Stimulated activated CD8-positive, alpha-beta memory T cell treated with anti-CD3 and anti-CD28 coated beads, Interleukin-12 subunit alpha, Interleukin-12 subunit beta, amount 100 ng/mL, for 1 hour (primary cell): Measurements from ENCODE around the gene OSBP2.

Source experiments
- DNase-seq: peaks from one replicate; pipeline ENCODE4 v3.0.0-alpha.2; 2020; ENCODE audit warnings: low read depth

Gene OSBP2

DNA sequence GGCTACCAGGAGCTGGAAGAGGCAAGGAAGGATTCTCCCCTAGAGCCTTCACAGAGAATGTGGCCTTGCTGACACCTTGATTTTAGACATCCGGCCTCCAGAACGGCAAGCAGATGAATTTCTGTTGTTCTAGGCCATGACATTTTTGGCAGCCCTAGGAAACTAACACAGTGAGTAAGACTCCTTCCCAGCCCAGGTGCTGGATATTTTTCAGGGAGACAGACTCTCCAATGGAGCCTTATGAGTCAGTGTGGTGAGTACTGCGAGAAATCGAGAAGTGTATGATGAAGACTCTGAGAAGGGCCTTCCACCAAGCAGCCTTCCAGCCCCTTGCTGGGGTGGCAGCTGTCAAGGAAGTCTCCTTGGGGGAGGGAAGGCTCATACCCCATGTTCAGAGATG, 114.4 kb downstream of the OSBP2 start:
- DNase-seq, result no peak

DNA sequence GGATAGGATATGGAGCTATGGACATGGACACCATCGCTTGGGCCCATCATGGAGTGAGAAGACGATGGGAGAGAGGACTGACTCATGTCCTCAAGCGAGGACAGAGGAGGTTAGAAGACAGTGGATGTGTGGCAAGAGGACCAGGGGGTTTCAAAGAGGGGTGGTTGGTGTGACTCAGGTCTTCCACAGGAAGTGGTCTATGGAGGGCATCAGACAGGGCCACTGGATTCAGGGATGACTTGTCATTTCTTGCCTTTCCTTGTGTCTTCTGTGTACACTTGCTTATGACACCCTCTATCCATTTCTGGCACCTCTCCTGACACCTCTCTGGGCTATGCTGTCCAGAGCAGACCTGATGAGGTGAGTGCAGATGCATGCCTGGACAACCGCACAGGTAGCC, 115.4 kb downstream of the OSBP2 start:
- no peak for DNase-seq

DNA sequence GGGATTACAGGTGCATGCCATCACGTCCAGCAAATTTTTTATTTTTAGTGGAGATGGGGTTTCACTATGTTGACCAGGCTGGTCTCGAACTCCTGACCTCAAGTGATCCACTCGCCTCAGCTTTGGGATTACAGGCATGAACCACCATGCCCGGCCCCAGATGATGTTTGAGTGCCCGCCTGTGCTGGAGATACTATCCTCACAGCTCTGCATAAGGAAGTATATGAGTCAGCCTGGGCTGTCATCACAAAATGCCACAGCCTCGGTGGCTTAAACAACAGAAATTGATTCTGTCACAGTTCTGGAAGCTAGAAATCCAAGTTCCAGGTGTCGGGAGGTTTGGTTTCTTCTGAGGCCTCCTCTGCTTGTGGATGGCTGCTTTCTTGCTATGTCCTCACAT, 119.3 kb downstream of the OSBP2 start:
- no peak for DNase-seq

DNA sequence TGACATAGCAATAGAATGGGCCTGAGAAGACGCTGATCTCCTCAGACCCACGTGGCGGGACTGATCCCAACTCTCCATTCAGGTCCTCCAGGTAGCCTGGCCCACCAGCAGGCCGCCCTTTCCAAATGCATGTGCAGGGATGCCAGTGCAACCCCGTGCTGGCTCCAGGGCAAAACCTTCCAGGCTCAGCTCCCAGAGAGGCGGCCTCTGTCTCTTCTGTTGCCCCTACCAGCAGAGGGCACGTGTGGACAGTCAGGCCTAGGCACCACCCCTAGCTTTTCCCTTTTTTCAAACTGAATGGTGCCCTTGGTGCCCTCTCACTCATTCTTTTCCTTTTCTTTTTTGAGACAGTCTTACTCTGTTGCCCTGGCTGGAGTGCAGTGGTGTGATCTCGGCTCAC, 121.7 kb downstream of the OSBP2 start:
- DNase-seq, result no peak

DNA sequence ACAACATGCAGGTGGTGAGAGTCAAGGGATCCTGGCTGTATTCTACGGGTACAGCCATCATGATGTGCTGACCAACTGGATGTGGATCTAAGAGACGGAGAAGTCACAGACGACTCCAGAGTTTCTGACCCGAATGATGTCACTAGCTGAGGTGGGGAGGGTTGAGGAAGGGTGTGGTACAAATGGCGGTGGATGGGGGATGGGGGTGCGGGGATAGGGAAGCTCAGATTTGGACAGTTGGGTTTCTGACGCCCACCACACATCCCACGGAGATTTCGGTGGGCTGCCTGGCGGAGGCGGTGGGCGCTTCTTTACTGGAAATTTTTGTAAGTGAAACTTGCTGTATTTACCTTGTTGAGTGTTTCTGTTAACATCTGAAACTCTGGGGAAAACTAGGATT, 126.7 kb downstream of the OSBP2 start:
- no peak for DNase-seq

DNA sequence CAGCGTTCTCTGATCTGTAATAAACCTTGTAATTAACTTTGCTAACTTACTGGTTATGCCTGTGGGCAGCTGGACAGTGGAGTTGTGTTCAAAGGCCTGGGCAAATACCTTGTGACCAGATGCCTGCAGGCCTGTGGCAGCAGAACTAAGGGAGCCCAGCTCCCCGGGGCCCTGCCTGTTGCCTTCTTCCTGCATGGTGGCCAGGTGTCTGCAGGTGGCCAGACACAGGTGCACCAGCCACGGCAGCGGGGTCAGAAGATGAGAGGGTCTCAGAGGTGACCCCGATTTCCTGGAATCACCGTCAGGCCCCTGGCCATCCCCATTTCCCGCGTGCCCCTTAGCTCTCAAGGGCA, 127.2 kb downstream of the OSBP2 start:
- DNase-seq, result no peak

DNA sequence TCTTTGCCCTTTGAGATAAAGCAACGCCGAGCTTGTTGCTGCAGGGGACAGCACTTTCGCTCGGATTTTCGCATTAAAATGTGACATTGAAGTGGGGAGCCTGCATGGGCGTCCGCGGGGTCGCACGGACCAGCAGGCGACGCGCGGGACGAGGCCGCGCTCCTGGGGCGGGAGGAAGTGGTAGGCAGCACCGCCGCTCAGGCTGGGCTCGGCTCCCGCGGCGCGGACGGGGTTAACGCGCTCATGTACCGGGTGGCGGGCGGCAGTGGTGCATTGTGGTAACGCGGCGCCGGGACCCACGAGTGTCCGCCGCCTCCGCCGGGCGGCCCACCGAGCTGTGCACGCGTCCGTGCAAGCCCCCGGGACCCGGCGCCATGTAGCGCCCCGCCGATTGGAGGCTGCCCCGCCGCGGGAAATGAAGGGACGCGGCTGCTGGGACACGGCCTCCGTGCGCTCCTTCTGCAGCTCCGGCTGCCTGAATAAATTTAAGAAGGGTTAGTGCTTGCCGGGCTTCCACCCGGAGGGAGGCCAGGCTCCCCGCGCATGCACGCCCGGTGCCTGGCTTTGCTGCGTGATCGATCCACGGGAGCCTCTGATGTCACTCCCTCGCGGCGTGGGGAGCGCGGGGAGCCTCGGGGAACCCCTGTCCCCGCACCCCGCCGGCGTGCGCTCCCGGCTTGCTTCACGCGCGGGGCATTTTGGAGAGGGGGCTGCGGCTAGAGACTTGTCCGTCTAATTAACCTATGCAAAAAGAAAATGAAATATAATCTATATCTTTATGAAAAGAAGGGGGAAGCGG, 127.7 kb downstream of the OSBP2 start:
- DNase-seq, result no peak

DNA sequence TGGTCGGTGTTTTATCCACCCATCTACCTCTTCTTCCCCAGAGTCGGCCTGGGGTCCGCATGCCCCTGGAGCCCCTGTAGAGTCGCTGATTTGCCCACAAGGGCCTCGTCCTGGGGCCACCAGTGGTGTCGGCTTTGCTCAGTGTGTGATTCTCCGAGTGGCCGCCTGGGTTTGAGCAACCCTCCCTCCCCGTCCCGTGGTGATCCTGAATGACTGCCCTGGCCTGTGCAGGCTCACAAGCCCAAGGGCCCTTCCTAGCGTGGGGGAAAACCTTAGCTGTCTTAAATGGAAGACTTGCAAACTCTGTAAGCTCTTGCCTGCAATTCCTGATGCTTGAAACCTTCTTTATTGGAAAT, 128.3 kb downstream of the OSBP2 start:
- DNase-seq, result no peak

DNA sequence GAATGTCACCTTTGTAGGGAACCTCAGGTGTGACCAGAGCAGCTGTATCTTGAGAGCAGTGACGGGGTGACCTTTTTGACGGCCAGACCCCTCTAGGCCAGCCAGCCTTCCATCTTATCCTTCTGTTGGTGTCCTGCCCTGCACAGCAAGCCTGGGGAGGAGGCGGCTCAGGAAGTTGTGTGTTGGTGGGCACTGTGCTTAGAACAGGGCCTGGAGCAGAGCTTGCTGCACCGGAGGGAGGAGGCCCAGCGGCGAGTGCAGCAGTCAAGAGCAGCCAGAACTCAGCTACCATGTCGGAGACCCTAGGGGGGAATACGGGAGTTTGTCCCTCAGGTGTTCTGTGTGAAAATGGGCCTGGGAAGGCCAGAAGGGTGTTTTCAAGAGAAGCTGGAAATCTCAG, 129.4 kb downstream of the OSBP2 start:
- no peak for DNase-seq

DNA sequence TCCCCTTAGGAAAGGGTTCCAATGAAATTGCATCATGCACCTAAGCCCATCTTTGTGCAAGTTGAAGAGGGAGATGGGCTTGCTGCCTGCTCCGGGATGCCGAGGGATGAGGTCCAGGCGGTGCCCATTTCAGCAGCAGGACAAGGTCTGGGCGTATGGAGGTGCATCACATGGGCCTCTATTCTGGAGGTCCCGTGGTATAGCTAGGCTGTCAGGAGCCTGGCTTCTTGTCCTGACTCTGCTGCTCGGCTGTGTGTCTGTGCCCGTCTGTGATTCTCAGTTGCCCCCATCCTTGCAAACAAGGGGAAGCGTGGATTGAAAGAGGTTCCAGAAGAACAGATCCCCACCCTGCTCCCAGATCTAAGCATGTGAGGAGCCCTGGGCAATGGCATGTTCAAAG, 130.0 kb downstream of the OSBP2 start:
- no peak for DNase-seq

DNA sequence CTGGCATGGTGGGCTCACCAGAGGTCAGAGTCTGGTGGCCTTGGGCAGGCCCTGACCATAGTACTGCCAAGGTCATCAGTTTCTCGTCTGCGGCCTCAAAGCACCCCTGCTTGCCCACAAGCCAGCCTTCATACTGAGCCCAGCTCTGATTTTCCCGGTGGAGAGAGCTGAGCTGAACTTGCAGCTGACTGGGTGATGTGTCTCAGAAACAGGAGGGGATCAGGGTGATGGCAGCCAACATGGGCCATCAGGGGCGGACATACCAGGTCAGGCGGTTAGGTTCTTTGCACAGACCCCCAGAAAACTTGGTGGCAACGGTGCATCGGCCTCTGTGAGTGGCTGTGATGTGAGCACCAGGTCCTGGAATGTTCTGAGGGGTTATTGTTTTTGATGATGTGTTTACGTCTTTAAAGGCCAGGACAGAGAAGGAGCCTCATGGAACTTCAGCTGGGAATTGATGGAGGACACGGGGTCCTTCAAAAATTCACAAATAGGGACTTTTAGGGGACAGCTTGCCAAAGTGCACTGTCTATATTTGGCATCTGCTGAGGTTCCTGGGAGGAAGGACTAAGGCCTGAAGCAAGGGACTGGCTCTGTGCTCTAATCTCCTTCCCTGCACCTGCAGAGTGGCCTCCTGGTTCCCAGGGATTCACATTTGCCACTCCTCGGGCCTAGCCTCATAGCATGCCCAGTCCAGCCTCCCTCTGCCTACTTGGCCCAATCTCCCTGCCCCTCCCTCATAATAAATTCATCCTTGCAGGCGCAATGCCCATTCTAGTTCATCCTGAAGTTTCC, 131.2 kb downstream of the OSBP2 start:
- DNase-seq, result no peak

DNA sequence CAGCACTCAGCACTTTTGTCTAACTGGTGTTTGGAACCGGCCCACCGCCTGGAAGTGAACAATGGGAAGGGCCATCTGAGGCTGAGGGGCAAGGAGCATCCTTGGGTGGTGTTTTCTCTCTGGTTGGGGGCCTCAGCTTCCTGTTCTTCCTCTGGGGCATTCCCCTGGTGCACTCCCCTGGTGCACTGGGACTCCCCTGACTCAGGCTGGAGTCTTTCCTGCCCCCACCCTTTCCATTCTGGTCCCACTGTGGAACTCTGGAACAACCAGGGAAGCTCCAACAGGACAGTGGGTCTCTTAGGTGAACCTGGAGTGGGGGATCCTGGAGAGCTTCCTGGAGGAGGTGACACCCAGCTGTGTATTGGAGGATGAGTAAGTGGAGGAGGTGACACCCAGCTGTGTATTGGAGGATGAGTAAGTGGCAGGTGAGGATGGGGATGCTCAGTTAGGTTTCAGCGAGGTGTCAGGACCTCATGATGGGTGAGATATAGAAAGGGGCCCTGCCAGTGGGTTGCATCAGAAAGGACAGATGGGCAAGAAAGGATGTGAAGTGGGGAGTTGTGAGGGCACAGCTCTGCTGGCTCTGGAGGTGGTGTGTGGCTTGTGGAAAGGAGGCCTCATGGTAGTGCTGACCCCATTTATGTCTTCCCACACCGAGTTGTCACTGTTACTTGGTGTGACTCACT, 132.1 kb downstream of the OSBP2 start:
- no peak for DNase-seq

DNA sequence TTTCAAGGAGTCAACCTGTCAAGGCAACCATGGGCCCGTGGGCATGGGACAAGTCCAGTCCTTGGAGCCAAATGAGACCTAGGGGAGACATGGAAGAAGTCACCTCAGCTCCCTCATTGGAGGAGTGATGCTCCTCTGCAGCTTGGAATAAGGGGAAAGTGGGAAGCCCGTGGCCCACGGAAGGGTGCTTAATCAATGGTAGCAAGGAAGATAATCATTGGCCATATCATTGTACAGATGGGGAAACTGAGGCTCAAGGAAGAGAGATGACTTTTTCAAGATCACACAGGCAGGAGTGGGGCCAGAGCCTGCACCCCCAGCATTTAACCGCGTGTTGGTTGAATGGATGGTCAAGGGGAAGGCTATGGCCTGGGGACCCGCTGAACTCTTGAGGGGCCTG, 133.0 kb downstream of the OSBP2 start:
- DNase-seq, result no peak

DNA sequence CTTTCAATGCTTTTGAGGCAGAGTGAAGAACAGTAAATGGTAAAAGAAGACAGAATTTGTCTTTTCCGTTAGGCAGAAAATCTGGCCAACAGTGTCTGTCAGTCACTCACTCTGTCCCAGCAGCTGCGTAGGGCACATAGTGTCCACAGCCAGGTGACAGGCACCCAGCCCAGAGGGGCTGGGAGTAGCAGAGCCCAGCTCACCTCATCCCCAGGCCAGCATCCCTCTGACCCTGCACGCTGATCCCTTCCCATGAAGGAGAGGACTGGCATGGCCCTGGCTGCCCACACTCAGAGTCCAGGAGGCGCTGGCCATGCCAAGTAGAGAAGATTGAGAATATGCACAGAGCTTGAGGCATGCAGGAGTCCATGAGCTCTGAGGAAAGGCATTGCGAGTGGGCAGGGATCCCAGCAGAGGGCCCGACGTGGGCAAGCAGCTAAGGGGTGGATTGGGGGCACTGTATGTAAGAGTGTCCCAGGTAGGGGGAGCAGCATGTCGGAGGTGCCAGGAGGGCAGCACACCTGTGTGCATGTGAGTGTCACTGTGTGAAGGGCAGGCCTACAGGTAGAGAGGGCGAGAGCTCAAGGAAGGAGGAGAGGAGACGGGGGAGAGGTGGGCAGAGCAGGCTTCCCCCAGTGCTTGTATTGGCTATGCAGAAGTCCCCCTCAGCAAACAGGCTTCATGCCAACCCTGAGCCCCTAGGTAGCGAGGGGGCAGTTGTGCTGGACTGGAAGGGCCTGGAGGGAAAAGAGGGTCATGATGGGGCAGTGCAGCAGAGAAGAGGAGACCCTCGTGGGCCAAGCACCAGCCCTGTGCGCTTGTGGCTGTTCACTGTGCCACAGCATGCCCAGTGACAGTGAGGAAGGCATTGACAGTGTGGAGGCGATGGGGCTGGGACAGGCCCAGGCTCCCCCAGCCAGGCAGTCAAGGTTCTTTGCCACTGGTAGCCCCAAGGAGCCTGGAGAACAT, 133.8 kb downstream of the OSBP2 start:
- no peak for DNase-seq

DNA sequence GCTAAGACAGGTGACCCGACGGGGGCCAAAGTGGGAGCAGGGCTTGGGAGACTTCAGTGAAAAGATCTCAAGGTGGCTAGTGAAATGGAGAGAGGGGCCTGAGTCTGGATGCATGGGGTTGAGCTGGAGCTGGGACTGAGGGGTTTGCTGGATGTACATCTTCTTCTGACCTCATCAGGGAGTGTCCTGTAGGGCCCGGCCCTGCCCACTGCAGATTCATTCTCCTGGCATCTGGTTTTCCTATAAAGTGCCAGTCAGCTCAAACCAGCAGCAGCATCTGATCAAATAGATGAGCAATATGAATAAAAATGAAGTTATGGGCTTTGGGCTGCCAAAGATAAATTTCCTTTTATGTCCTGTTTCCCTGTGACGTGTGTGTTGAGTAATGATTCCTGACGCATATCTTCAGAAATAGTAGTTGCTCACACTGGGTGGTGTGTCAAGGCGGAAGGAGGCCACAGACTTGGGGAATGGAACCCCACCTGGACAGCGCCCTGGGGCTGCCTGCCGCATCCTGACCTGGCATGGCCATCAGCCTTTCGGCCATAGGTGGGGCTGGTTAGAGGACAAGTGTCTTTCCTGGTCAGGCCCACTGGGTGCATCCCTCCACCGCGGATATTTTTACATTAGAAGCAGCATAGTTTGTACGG, 135.4 kb downstream of the OSBP2 start:
- DNase-seq, result no peak

DNA sequence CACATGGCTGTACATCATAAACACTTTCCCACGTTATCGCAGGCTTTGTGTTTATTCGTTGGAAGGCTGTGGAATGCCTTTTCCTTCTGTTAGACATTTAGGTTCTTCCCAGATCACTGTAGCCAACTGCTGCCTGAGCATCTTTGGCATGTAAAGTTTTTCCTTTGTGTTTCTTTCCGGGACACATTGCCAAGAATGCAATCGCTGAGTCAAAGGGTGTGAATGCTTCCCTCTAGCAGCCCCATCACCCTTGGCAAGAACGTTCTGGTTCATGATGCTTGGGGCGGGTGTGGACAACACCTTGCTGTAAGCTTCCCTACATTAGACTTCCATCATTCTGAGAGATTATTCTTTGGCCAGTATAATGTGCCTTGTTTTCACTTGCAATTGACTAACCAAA, 136.2 kb downstream of the OSBP2 start:
- DNase-seq, result no peak

DNA sequence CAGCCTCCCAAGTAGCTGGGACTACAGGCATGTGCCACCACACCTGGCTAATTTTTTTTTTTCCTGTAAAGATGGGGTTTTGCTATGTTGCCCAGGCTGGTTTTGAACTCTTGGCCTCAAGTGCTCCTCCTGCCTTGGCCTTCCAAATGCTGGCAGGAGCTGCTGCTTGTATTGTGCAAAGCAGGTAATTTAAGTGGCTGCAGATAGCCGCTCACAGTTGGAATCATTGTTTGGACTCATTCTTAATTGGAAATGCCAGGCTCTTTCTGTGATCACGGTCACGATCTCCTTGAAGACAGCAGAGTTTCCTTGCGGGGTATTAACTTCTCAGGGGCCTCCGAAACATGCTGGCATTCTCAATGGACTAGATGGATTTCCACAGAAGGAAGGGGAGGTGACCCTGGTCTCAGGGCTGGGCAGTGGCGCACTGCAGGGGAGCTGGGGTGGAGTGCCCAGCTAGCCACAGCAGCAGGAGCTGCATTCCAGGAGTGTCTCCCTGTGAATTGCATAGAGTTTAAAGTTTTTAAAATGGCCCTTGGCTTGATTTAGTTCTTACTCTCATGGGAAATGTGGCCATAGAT, 137.8 kb downstream of the OSBP2 start:
- no peak for DNase-seq

DNA sequence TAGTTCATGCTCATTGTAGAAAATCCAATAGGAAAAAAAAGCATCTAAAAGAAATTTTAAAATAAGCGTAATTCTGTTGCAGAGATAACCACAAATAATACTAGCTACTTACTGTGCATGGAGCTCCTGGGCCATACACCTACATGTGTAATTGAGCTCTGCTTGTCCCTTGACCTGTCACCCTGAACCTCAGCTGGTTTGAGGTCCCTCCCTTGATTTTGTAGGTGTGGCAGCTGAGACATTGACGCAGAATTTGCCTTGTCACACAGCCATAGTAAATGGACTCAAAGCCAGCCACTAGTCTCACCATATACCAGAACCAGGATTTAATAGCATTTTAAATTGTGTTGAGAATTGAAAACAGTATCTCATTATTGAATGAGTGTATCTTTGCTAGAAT, 138.6 kb downstream of the OSBP2 start:
- no peak for DNase-seq

DNA sequence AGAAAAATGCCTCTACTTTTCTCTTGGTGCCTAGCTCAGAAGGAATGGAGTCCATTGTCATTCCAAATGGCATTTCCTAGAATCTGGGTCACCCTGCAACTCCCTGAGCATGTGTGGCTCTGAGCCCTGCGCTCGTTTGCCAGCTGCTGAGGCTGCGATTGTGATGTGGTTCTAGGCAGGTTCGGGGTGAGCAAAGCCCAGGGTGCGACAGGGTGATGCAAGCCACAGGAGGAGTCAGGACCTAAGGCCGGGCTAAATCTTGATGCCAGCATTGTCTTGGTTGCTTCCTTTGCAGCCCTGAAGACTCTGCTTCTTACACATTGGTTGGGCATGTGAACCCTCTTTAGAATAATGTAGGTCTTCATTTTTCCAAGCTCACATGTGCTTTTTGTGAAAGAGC, 142.9 kb downstream of the OSBP2 start:
- DNase-seq, result no peak

DNA sequence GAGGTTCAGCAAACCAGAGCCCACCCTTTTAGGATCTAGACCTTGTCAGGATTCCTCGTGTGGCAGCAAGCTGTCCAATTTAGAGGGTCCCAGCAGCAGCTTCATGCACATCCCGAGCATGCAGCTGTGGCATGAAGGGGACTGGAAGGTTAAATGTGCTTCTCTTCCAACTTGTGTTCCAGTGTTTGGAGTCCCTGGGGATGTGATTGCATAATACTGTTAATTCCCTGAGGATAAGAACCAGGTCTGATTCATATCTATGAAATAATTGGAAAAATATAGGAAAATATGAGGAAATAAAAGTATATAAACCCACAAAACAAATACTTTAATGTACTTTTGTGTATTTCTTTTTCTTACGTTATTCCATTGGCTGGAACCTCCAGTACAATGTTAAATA, 143.4 kb downstream of the OSBP2 start:
- no peak for DNase-seq

DNA sequence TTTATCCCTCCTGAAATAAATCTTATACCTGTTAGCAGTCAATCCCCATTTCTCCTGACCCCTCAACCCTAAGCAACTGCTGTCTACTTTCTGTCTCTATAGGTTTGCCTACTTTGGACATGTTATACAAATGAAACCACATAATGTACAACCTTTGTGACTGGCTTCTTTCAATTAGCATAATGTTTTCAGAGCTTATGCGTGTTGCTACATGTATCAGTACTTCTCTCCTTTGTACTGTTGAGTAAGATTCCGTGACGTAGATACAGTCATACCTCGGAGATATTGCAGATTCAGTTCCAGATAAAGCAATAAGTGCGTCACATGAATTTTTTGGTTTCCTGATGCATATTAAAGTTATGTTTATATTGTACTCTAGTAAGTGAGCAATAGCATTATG, 146.6 kb downstream of the OSBP2 start:
- DNase-seq, result no peak
